SHP77 treated with DMSO at 0.1 percent for 48 hours (cell line): ENCODE measurements around the gene PCDHGA10.
"Not testable (repeated sequence)": the region's sequence is repeated elsewhere in the genome, so short reads cannot be mapped to it uniquely, and the experiment has no call there.

ENCODE experiments used
- DNase-seq: peaks from one replicate; lab custom pipeline; 2025; lab: John Stamatoyannopoulos, UW

PCDHGA10 gene

GRCh38 chr5:141420855-141421488 lies 8.2 kb downstream of the PCDHGA10 start, which contains the start of gene PCDHGA11:
Gene PCDHGA11 (plus strand): TSS chr5:141421051. CDS start chr5:141421228, 177 bp downstream.
- DNase-seq, result no peak

DNA sequence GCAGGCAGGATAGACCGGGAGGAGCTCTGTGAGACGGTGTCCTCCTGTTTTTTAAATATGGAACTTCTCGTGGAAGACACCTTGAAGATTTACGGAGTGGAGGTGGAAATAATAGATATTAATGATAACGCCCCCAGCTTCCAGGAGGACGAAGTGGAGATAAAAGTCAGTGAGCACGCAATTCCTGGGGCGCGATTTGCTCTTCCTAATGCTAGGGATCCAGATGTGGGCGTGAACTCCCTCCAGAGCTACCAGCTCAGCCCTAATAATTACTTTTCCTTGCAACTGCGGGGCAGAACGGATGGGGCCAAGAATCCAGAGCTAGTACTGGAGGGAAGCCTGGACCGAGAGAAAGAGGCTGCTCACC lies 8.7 kb downstream of the PCDHGA10 start:
- DNase-seq, result no peak

GRCh38 chr5:141422742-141423291 lies 10.0 kb downstream of the PCDHGA10 start:
- DNase-seq, result no peak

GRCh38 chr5:141427783-141428426 lies 15.1 kb downstream of the PCDHGA10 start:
- DNase-seq, result no peak

GRCh38 chr5:141430332-141431113 lies 17.7 kb downstream of the PCDHGA10 start, which contains the start of gene PCDHGA12:
Gene PCDHGA12 (plus strand): TSS chr5:141430507. CDS start chr5:141430760, 253 bp downstream.
- DNase-seq, result no peak

DNA sequence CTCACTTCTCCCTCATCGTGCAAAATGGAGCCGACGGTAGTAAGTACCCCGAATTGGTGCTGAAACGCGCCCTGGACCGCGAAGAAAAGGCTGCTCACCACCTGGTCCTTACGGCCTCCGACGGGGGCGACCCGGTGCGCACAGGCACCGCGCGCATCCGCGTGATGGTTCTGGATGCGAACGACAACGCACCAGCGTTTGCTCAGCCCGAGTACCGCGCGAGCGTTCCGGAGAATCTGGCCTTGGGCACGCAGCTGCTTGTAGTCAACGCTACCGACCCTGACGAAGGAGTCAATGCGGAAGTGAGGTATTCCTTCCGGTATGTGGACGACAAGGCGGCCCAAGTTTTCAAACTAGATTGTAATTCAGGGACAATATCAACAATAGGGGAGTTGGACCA lies 18.5 kb downstream of the PCDHGA10 start:
- DNase-seq, result no peak

GRCh38 chr5:141432308-141432707 lies 19.5 kb downstream of the PCDHGA10 start:
- DNase-seq, result not testable (repeated sequence)

GRCh38 chr5:141432726-141433125 lies 19.9 kb downstream of the PCDHGA10 start:
- not testable (repeated sequence) for DNase-seq

DNA sequence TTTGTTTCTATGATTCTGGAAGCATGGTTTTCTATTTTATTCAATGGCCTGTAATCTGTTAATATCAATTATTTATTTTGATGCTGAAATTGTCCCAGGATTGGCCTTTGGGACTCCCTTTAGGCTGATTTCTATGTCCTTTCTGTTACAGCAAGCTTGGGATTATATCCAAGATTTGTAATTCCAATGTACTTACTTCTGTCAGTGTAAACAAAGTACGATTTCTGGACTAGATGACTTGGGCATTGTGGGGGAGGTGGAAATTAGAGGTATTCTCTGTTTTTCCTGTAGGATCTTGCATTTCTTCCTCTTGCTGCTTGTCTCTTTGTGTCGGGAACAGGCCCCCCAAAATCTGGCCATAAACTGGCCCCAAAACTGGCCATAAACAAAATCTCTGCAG lies 21.2 kb downstream of the PCDHGA10 start:
- DNase-seq, result no peak

- DNase-seq, result no peak
These were observed 24.4 kb downstream of the PCDHGA10 start for GRCh38 chr5:141437221-141437620.

DNA sequence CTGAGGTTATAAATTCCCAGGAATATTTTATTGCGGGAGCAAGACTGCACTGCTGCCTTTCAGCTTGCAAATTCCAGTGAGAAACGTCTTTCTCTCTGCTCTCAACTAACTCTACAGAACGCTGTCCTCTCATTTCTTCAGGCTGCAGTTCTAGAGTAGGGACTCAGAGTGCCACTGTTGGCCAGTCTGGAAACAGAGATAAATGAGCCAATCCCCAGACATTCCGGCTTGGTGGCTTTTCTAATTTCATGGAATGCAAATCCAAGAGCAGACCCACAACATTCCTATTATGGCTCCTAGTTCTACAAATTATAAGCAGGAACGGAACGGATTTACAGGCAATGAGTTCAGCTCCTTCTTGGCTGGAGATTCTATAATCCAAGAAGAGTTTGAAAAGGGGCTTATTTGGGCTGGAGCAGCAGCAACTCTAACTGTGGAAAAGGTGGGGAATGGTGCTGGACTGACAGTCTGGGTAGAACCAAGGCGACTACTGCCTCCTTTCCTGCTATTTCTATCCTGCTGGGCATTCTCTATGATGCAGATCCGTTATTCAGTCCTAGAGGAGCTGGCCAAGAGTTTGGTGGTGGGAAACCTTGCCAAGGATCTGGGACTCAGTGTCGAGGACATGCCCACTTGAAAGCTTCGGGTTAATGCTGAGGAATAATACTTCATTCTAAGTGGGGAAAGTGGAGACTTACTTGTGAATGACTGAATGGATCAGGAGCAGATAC lies 26.8 kb downstream of the PCDHGA10 start:
- DNase-seq, result no peak

GRCh38 chr5:141440341-141440740 lies 27.6 kb downstream of the PCDHGA10 start:
- no peak for DNase-seq

- no peak for DNase-seq
These were observed 28.9 kb downstream of the PCDHGA10 start for GRCh38 chr5:141441571-141442170.

- no peak for DNase-seq
These were observed 52.6 kb downstream of the PCDHGA10 start for GRCh38 chr5:141465351-141465750.
